K562 (cell line): ENCODE data around the gene SPHK1. TPM values are rescaled to one million over a fixed set of nuclear protein-coding genes. Genes with fewer than 3 reads are reported as not detected.
A peak's percentile ranks its signal among the peaks of the same experiment; 100 is the strongest.

ENCODE experiments used
- ASH1L ChIP-seq: fragments of 450-650 bp; IDR thresholded peaks from 2 replicates; pipeline ENCODE4 v1.6.1; 2018; ENCODE audit warnings: borderline replicate concordance, mild to moderate bottlenecking, low read depth; ENCODE audit not compliant: partially characterized antibody
- DMBX1 ChIP-seq: fragments of 250-450 bp; sonication (Bioruptor Pico); IDR thresholded peaks from 2 replicates; pipeline ENCODE4 v1.8.0; 2022; ENCODE audit warnings: inconsistent platforms, mild to moderate bottlenecking, moderate library complexity, borderline replicate concordance
- E2F4 ChIP-seq: sonication (generic); formaldehyde crosslinking; IDR thresholded peaks from 2 replicates; pipeline ENCODE4 v1.8.0; 2022; ENCODE audit warnings: mild to moderate bottlenecking, low read depth, missing genetic modification reagents
- FOXK2 ChIP-seq, 2 experiments: fragments of 450-650 bp; IDR thresholded peaks in 1 of 2; conservative IDR thresholded peaks in 1 of 2; 2 replicates each; pipeline ENCODE4 v1.6.1; 2016; ENCODE audit warnings: low read depth in 2 of 2, mild to moderate bottlenecking in 1 of 2
- GABPA ChIP-seq: fragments of 200-800 bp; sonication (Bioruptor generic); conservative IDR thresholded peaks from 2 replicates; pipeline ENCODE4 v1.6.1; 2016; ENCODE audit warnings: low read depth, missing genetic modification characterization, missing compliant biosample characterization
- HBP1 ChIP-seq: fragments of 450-650 bp; formaldehyde crosslinking; IDR thresholded peaks from 2 replicates; pipeline ENCODE4 v1.4.0; 2022; ENCODE audit warnings: missing genetic modification characterization
- HDAC6 ChIP-seq: IDR thresholded peaks from 2 replicates; pipeline ENCODE4 v1.6.1; 2012; ENCODE audit warnings: low read depth, mild to moderate bottlenecking, control low read depth, inconsistent platforms, low read length, moderate library complexity
- HMG20A ChIP-seq: fragments of 450-650 bp; formaldehyde crosslinking; conservative IDR thresholded peaks from 2 replicates; pipeline ENCODE4 v1.4.0; 2020; ENCODE audit warnings: mild to moderate bottlenecking, mixed read lengths
- IRF2 ChIP-seq: sonication (generic); formaldehyde crosslinking; IDR thresholded peaks from 2 replicates; pipeline ENCODE4 v1.8.1; 2022; ENCODE audit warnings: mild to moderate bottlenecking, missing genetic modification reagents
- MAX ChIP-seq: sonication (generic); formaldehyde crosslinking; IDR thresholded peaks from 2 replicates; pipeline ENCODE4 v1.9.0; 2022; ENCODE audit warnings: mild to moderate bottlenecking, missing genetic modification reagents
- RCOR1 ChIP-seq, 2 experiments: IDR thresholded peaks; 2 replicates each; pipeline ENCODE4 v1.6.1; 2012; ENCODE audit warnings: low read depth in 2 of 2, low read length in 2 of 2, borderline replicate concordance in 1 of 2, improper control_type of control experiment in 1 of 2
- SRSF1 ChIP-seq: fragments of 200-400 bp; formaldehyde crosslinking; IDR thresholded peaks from 2 replicates; pipeline ENCODE4 v1.6.1; 2017; ENCODE audit warnings: mild to moderate bottlenecking, low read depth, low read length, moderate library complexity
- TCF15 ChIP-seq: fragments of 250-450 bp; sonication (Bioruptor Pico); IDR thresholded peaks from 2 replicates; pipeline ENCODE4 v1.8.0; 2022; ENCODE audit warnings: moderate library complexity, mild to moderate bottlenecking, inconsistent platforms
- YY1 ChIP-seq, 3 experiments: IDR thresholded peaks; 2 replicates each; pipeline ENCODE4 v1.6.1; 2011; ENCODE audit warnings: low read length in 2 of 3, mild to moderate bottlenecking in 2 of 3, moderate library complexity in 2 of 3, borderline replicate concordance in 1 of 3, control low read depth in 1 of 3, low read depth in 1 of 3; ENCODE audit not compliant: insufficient read depth in 3 of 3, insufficient replicate concordance in 2 of 3, control insufficient read depth in 1 of 3, insufficient read length in 1 of 3; ENCODE audit errors: extremely low read depth in 1 of 3
- ZBTB33 ChIP-seq: sonication (generic); formaldehyde crosslinking; IDR thresholded peaks from 2 replicates; pipeline ENCODE4 v1.8.1; 2023; ENCODE audit warnings: mild to moderate bottlenecking, missing genetic modification reagents
- ZNF184 ChIP-seq: sonication (generic); formaldehyde crosslinking; IDR thresholded peaks from 2 replicates; pipeline ENCODE4 v1.5.0; 2020; ENCODE audit warnings: missing genetic modification reagents
- polyA plus RNA-seq, 8 experiments: library from polyadenylated mRNA; depleted of rRNA in 4 of 8; stranded (reverse) in 5 of 8; unstranded in 3 of 8; fragments of >200 nt; fragmentation: Nextera tagmentation in 2 of 8; fragmentation: Illumina TruSeq in 1 of 8; extraction: Ambion mirVana in 2 of 8; extraction: Trizol in 1 of 8; gene quantifications; 2 replicates each; pipeline versions ENCODE4 v1.2.1 to v1.2.3, GENCODE V29; 2011 to 2014; ENCODE audit warnings: inconsistent platforms in 1 of 8, missing spikeins in 1 of 8
- total RNA-seq, 7 experiments: library from RNA; depleted of rRNA in 6 of 7; stranded (reverse); fragments of >200 nt in 6 of 7; fragmentation: Illumina TruSeq in 2 of 7; extraction: Trizol in 2 of 7; gene quantifications; 2 replicates each; pipeline versions ENCODE4 v1.2.1 to v1.2.3, GENCODE V29; 2011 to 2021; ENCODE audit warnings: low replicate concordance in 1 of 7

Gene SPHK1
- total and polyA plus RNA-seq, 9 of the 15 experiments (the other 6 are each of a cell fraction or from before 2014, with no cell fraction given) = 0.21 to 60.3 (median 14.5) TPM

GRCh38 chr17:76385892-76386786, 1.7 kb downstream of the SPHK1 start (continued):
- TF ChIP-seq TCF15 = no peak
- no peak for TF ChIP-seq HDAC6
- peak in 1 of 2 experiments; percentile 70; a peak in 2 of 4 replicates for TF ChIP-seq RCOR1 (IDR thresholded peaks at IDR 0.05; ENCODE audit: borderline replicate concordance in 1 of 2, low read depth in 2 of 2, low read length in 2 of 2)
- no peak for TF ChIP-seq GABPA (tag)
- TF ChIP-seq IRF2 (CRISPR knock-in tag) = peak; percentile 76; the same call in 1 of the 2 replicates
- TF ChIP-seq MAX = peak; percentile 98
- 0 out of 2 replicates have a peak, but pooled peaks have one; percentile 43 for TF ChIP-seq HBP1 (CRISPR knock-in tag)
- TF ChIP-seq FOXK2 (conservative IDR thresholded peaks at IDR 0.05 in 1 of 2, IDR thresholded peaks at IDR 0.05 in 1 of 2; ENCODE audit: low read depth in 2 of 2) = no peak; a peak in 1 of 4 replicates
- TF ChIP-seq ASH1L = peak; percentile 19
- no peak for TF ChIP-seq ZNF184 (CRISPR knock-in tag)
- TF ChIP-seq YY1 (IDR thresholded peaks at IDR 0.05; ENCODE audit: borderline replicate concordance in 1 of 3, control insufficient read depth in 1 of 3, extremely low read depth in 1 of 3, insufficient read depth in 3 of 3, insufficient read length in 1 of 3, insufficient replicate concordance in 2 of 3, low read depth in 1 of 3, low read length in 2 of 3) = peak in 2 of 3 experiments; percentile 60 to 80
- peak; percentile 77; the same call in 1 of the 2 replicates for TF ChIP-seq DMBX1 (CRISPR knock-in tag)
- 0 out of 2 replicates have a peak, but pooled peaks have one; percentile 11 for TF ChIP-seq E2F4
- no peak for TF ChIP-seq SRSF1
- no peak for TF ChIP-seq HMG20A (CRISPR knock-in tag)
- TF ChIP-seq ZBTB33 = peak; percentile 94
